Measurements from ENCODE around the gene CLCN6. TPM values are rescaled to one million over a fixed set of nuclear protein-coding genes. Genes with fewer than 3 reads are reported as not detected.

CLCN6 gene
- total and polyA plus RNA-seq, 2 of the 8 experiments (the other 6 are each of a cell fraction or from before 2014, with no cell fraction given), result 15.7 to 26.0 TPM

DNA sequence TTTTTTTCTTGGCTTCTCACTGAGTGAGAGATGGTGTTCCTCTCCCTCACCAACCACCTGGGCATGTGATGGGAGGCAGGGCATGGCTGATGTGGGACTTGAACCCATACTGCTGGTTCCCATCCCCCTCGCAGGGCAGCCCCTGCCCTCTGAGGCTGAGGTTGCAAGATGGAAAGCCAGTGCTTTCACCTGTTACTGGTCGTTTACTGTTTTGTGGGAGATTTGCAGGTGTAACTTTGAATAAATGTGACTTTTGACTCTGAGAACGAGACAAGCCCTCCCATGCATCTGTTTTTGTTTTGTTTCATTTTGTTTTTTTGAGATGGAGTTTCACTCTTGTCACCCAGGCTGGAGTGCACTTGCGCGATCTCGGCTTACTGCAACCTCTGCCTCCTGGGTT lies 22.4 kb upstream of the CLCN6 start:
- 0 out of 2 replicates have a peak overlapping the region, but pooled peaks have one; percentile 61 for H2BK20ac ChIP-seq (ENCODE audit: low read length)
- no peak overlapping the region for H3K9ac ChIP-seq (replicated peaks in 1 of 4; ENCODE audit: extremely low read depth in 1 of 4, low read depth in 3 of 4, low read length in 3 of 4)
- no peaks in the 10 kb centered on the region for H3K9me3 ChIP-seq (ENCODE audit: insufficient read depth in 2 of 2, low read depth in 1 of 2, low read length in 1 of 2)
- no peaks in the 10 kb centered on the region for H3K36me3 ChIP-seq (ENCODE audit: control insufficient read depth in 2 of 4, insufficient read depth in 4 of 4, low read length in 3 of 4)
- H4K8ac ChIP-seq (ENCODE audit: extremely low read depth, insufficient read depth, low read length), result peak overlapping the region; percentile 45
- H2BK120ac ChIP-seq (replicated peaks; ENCODE audit: low read depth, low read length), result no peak overlapping the region
- no peak overlapping the region for H3K14ac ChIP-seq (ENCODE audit: insufficient read length)
- WGBS, 2 experiments (ENCODE audit: extremely low coverage in 1 of 2, insufficient coverage in 1 of 2, insufficient read length in 1 of 2, insufficient replicate concordance in 2 of 2, low coverage in 1 of 2, low lambda C conversion rate in 2 of 2, missing lambda C conversion rate in 1 of 2), result 89% methylated on average over 6 of the region's 6 CpGs; no CpG with 5 or more reads in 1 of the 2 experiments
- H4K5ac ChIP-seq (ENCODE audit: insufficient read length, low read depth, low read length), result no peak overlapping the region
- H3K18ac ChIP-seq (ENCODE audit: extremely low read depth, low read length), result no peak overlapping the region
- no peak overlapping the region for H3K27ac ChIP-seq (ENCODE audit: low read depth, low read length)
- 0 out of 2 replicates have a peak overlapping the region, but pooled peaks have one; percentile 88 for H2BK5ac ChIP-seq (ENCODE audit: low read depth, low read length)
- H4K91ac ChIP-seq (replicated peaks; ENCODE audit: insufficient read length, low read length), result no peak overlapping the region
- no peak overlapping the region for H3K56ac ChIP-seq (replicated peaks; ENCODE audit: insufficient read length, low read depth, low read length)
- DNase-seq (ENCODE audit: low read depth in 1 of 2, low spot score in 2 of 2) (no peak), FAIRE-seq (no peak)
- H3K79me2 ChIP-seq (ENCODE audit: control insufficient read depth in 1 of 2, insufficient read depth in 2 of 2, low read length in 2 of 2), result no peaks in the 10 kb centered on the region
- 0 out of 2 replicates have a peak overlapping the region, but pooled peaks have one; percentile 46 for H2BK15ac ChIP-seq (ENCODE audit: low read length)
- no peak for TF ChIP-seq BCL11A (IDR thresholded peaks at IDR 0.05; ENCODE audit: low read depth in 2 of 2, low read length in 2 of 2)
- no peak for TF ChIP-seq EGR1 (IDR thresholded peaks at IDR 0.05; ENCODE audit: borderline replicate concordance, low read depth, low read length)
- TF ChIP-seq KDM1A (IDR thresholded peaks at IDR 0.05; ENCODE audit: borderline replicate concordance, low read length), result no peak
- TF ChIP-seq, protein P1, sequence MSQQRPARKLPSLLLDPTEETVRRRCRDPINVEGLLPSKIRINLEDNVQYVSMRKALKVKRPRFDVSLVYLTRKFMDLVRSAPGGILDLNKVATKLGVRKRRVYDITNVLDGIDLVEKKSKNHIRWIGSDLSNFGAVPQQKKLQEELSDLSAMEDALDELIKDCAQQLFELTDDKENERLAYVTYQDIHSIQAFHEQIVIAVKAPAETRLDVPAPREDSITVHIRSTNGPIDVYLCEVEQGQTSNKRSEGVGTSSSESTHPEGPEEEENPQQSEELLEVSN (IDR thresholded peaks at IDR 0.05), result no peak
- TF ChIP-seq TAF1 (IDR thresholded peaks at IDR 0.05; ENCODE audit: low read depth, low read length), result no peak
- no peak for TF ChIP-seq SAP30 (IDR thresholded peaks at IDR 0.05; ENCODE audit: insufficient read depth, insufficient replicate concordance, low read length)
- TF ChIP-seq CBX5 (IDR thresholded peaks at IDR 0.05; ENCODE audit: low read depth, low read length), result no peak
- TF ChIP-seq SP4 (IDR thresholded peaks at IDR 0.05; ENCODE audit: low read length), result no peak
- no peak for TF ChIP-seq JUN (IDR thresholded peaks at IDR 0.05; ENCODE audit: low read depth, low read length)
- no peak overlapping the region for H2AK5ac ChIP-seq (ENCODE audit: low read depth, low read length)
- H3K23ac ChIP-seq (ENCODE audit: insufficient read length), result no peak overlapping the region
- ChIA-PET CTCF (ENCODE audit: partially characterized antibody) (interaction anchor here (0.6 kb wide), 1 partner anchor 39 kb away, joined by 3 read pairs; no protein-coding TSS in a partner anchor), POLR2A (ENCODE audit: partially characterized antibody) (interaction anchor here (1.0 kb wide), 1 partner anchor 22 kb away, joined by 3 read pairs; the partner anchor contains the start of genes CLCN6 and MTHFR)
- H3K4me2 ChIP-seq (ENCODE audit: insufficient read depth in 1 of 2, low read depth in 2 of 2, low read length in 2 of 2), result no peak overlapping the region
- H3K79me1 ChIP-seq (ENCODE audit: low read depth, low read length), result no peaks in the 10 kb centered on the region
- H3K4me3 ChIP-seq (ENCODE audit: extremely low read depth in 1 of 4, insufficient read depth in 2 of 4, low read depth in 3 of 4, low read length in 4 of 4), result no peak overlapping the region
- no peak overlapping the region for H2AFZ ChIP-seq (ENCODE audit: low read length)
- no peaks in the 10 kb centered on the region for H3K27me3 ChIP-seq (replicated peaks in 1 of 4; ENCODE audit: control insufficient read depth in 3 of 4, extremely low read depth in 1 of 4, insufficient read depth in 3 of 4, low read length in 3 of 4)
- H3K4ac ChIP-seq (replicated peaks; ENCODE audit: insufficient read length, low read depth, low read length), result peak overlapping the region; percentile 21
- no peaks in the 10 kb centered on the region for H3K23me2 ChIP-seq (ENCODE audit: low read depth, low read length)
- peaks cover 7 to 34% (median 25%) of the 10 kb centered on the region in 4 experiments for H3K4me1 ChIP-seq (replicated peaks in 1 of 4; ENCODE audit: control insufficient read depth in 3 of 4, insufficient read depth in 4 of 4, low read length in 3 of 4)
- no peaks in the 10 kb centered on the region for H4K20me1 ChIP-seq (replicated peaks in 1 of 2; ENCODE audit: control insufficient read depth in 1 of 2, insufficient read depth in 2 of 2, low read length in 2 of 2)
- no peak overlapping the region for H2BK12ac ChIP-seq (ENCODE audit: low read depth, low read length)
